Smooth muscle cell (in vitro differentiated cells): ENCODE measurements around the gene DMD. TPM values are rescaled to one million over a fixed set of nuclear protein-coding genes. Genes with fewer than 3 reads are reported as not detected.

Experiments
- DNase-seq: peaks from one replicate; lab custom pipeline; 2025; ENCODE audit not compliant: unreplicated experiment; lab: John Stamatoyannopoulos, UW
- H2AFZ ChIP-seq: fragments of 200-600 bp; sonication (generic); 2 replicates; pipeline ENCODE4 v1.6.0; 2016; ENCODE audit warnings: antibody characterized with exemption, low read depth, mild to moderate bottlenecking
- H3F3A ChIP-seq: fragments of 200-600 bp; sonication (generic); 2 replicates; pipeline ENCODE4 v1.6.0; 2017; ENCODE audit warnings: antibody characterized with exemption, low read depth
- H3K27ac ChIP-seq: fragments of 200-600 bp; sonication (generic); 2 replicates; pipeline ENCODE4 v1.5.1; 2016; ENCODE audit warnings: low read depth, mild to moderate bottlenecking
- H3K27me3 ChIP-seq: fragments of 200-600 bp; sonication (generic); 2 replicates; pipeline ENCODE4 v1.6.1; 2016; ENCODE audit warnings: low read depth, mild to moderate bottlenecking
- H3K36me3 ChIP-seq: fragments of 200-600 bp; sonication (generic); 2 replicates; pipeline ENCODE4 v1.5.1; 2016; ENCODE audit warnings: low read depth
- H3K4me1 ChIP-seq: fragments of 200-600 bp; sonication (generic); 2 replicates; pipeline ENCODE4 v1.5.1; 2016; ENCODE audit warnings: low read depth
- H3K4me2 ChIP-seq: fragments of 200-600 bp; sonication (generic); 2 replicates; pipeline ENCODE4 v1.6.0; 2016; ENCODE audit warnings: mild to moderate bottlenecking
- H3K4me3 ChIP-seq: fragments of 200-600 bp; sonication (generic); 2 replicates; pipeline ENCODE4 v1.5.1; 2016; ENCODE audit warnings: mild to moderate bottlenecking
- H3K79me2 ChIP-seq: fragments of 200-600 bp; sonication (generic); 2 replicates; pipeline ENCODE4 v1.6.0; 2016; ENCODE audit warnings: low read depth, mild to moderate bottlenecking
- H3K9ac ChIP-seq: fragments of 200-600 bp; sonication (generic); 2 replicates; pipeline ENCODE4 v1.6.0; 2016; ENCODE audit warnings: low read depth
- H3K9me3 ChIP-seq: fragments of 200-600 bp; sonication (generic); replicated peaks from 2 replicates; pipeline ENCODE4 v1.5.1; 2016; ENCODE audit warnings: low read depth
- H4K20me1 ChIP-seq: fragments of 200-600 bp; sonication (generic); 2 replicates; pipeline ENCODE4 v1.6.0; 2016; ENCODE audit warnings: low read depth
- WGBS: methylation state at CpG from one replicate; pipeline ENCODE4 v1.1.7; 2016; ENCODE audit warnings: low lambda C conversion rate; 5-methylcytosine and 5-hydroxymethylcytosine counted together
- polyA plus RNA-seq: library from polyadenylated mRNA; unstranded; fragments of >200 nt; fragmentation: Nextera tagmentation; extraction: Ambion mirVana; gene quantifications from 2 replicates; pipeline ENCODE4 v1.2.1, GENCODE V29; 2016
- total RNA-seq: library from RNA; depleted of rRNA; stranded (reverse); fragments of >200 nt; gene quantifications from 2 replicates; pipeline ENCODE4 v1.2.3, GENCODE V29; 2014
- TF ChIP-seq, protein P1 (sequence below): fragments of 200-600 bp; sonication (generic); IDR thresholded peaks from 2 replicates; pipeline ENCODE4 v1.5.1; 2017; ENCODE audit warnings: borderline replicate concordance, mild to moderate bottlenecking, antibody characterized with exemption; ENCODE audit not compliant: insufficient read depth, poor library complexity, severe bottlenecking

Gene DMD
- total and polyA plus RNA-seq, 2 experiments from 2014 or later, result 12.3 to 12.6 TPM

DNA sequence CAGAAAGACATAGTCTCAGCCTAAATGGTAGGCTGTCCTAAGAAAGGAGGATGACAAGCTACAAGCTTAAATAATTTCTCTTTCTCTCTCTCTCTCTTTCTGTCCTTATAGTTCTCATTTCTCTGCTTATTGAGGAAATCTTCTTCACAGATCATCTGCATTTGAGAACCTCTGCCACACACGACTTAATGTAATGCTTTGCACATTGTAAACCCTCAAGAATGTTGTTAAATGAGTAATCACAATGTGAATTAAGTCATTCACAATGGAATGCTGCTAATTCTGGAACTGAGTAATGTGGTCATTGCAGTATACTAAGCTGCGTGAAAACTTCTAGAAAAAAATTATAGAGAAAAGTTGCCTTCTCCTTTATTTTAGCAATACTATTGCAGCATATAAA is 1630.6 kb downstream of the DMD start:
- Histone ChIP-seq H3K4me2 (peak overlapping the region; percentile 23), H3K9me3 (no peaks in the 10 kb centered on the region), H3K9ac (no peak overlapping the region), H3K27ac (peak overlapping the region; percentile 22), H3K27me3 (no peaks in the 10 kb centered on the region), H3K79me2 (no peaks in the 10 kb centered on the region), H3F3A (no peaks in the 10 kb centered on the region), H4K20me1 (no peaks in the 10 kb centered on the region), H2AFZ (no peak overlapping the region), H3K4me3 (no peak overlapping the region), H3K4me1 (peaks cover 6% of the 10 kb centered on the region), H3K36me3 (no peaks in the 10 kb centered on the region)
- no peak for DNase-seq
- 18% methylated on average over 2 of the region's 2 CpGs for WGBS
- TF ChIP-seq, protein P1, sequence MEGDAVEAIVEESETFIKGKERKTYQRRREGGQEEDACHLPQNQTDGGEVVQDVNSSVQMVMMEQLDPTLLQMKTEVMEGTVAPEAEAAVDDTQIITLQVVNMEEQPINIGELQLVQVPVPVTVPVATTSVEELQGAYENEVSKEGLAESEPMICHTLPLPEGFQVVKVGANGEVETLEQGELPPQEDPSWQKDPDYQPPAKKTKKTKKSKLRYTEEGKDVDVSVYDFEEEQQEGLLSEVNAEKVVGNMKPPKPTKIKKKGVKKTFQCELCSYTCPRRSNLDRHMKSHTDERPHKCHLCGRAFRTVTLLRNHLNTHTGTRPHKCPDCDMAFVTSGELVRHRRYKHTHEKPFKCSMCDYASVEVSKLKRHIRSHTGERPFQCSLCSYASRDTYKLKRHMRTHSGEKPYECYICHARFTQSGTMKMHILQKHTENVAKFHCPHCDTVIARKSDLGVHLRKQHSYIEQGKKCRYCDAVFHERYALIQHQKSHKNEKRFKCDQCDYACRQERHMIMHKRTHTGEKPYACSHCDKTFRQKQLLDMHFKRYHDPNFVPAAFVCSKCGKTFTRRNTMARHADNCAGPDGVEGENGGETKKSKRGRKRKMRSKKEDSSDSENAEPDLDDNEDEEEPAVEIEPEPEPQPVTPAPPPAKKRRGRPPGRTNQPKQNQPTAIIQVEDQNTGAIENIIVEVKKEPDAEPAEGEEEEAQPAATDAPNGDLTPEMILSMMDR, result no peak

DNA sequence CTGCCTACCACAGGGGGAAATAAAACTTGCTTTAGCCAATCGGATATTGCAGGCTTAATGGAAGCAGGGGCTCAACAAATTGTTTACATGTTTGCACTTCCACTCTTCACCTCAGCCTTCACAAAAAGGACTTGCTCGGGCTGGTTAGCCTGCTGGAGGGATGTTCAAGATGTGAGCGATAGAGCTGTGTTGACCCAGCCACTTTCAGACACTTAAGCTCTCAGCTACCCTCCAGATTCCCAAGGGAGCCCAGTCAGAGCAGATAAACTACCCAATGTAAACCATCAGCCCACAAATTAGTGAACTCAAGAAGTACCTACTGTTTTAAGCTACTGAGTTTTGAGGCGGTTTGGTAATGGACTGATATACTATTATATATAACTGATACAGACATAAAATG is 1631.1 kb downstream of the DMD start:
- no peak overlapping the region for H2AFZ ChIP-seq
- H3K36me3 ChIP-seq, result no peaks in the 10 kb centered on the region
- H3F3A ChIP-seq, result no peaks in the 10 kb centered on the region
- H3K4me1 ChIP-seq, result peaks cover 6% of the 10 kb centered on the region
- TF ChIP-seq, protein P1, result no peak
- no peaks in the 10 kb centered on the region for H3K9me3 ChIP-seq
- 62% methylated on average over 4 of the region's 4 CpGs for WGBS
- no peaks in the 10 kb centered on the region for H3K27me3 ChIP-seq
- H3K9ac ChIP-seq, result no peak overlapping the region
- H3K4me3 ChIP-seq, result no peak overlapping the region
- DNase-seq, result no peak
- H3K27ac ChIP-seq, result peak overlapping the region; percentile 22
- H4K20me1 ChIP-seq, result no peaks in the 10 kb centered on the region
- H3K79me2 ChIP-seq, result no peaks in the 10 kb centered on the region
- peak overlapping the region; percentile 23 for H3K4me2 ChIP-seq

DNA sequence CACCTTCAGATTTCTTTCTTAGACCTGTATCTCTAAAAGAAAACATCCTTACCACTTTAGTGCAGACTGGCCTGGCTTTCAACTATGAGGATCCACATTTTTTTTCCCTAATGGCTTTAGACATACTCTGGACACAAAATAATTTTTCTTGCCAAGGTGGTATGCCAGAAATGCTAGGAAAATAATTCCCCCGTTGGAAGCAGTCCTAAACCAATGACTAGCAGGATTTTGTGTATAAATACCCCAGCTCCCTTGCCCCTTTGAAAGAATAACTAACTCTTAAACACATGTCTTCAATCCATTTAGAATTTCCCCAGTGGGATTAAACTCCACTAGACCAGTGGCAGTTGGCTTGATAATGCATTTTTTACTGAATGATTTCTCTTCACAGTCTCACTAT is 1639.0 kb downstream of the DMD start:
- Histone ChIP-seq H3K9me3 (no peaks in the 10 kb centered on the region), H4K20me1 (no peaks in the 10 kb centered on the region), H3F3A (no peaks in the 10 kb centered on the region), H3K27ac (no peak overlapping the region), H3K4me3 (no peak overlapping the region), H3K9ac (no peak overlapping the region), H3K4me2 (no peak overlapping the region), H3K4me1 (no peaks in the 10 kb centered on the region), H3K79me2 (no peaks in the 10 kb centered on the region), H3K36me3 (no peaks in the 10 kb centered on the region), H2AFZ (no peak overlapping the region), H3K27me3 (no peaks in the 10 kb centered on the region)
- DNase-seq, result no peak
- TF ChIP-seq, protein P1, result no peak
- WGBS, result 42% methylated on average over 1 of the region's 1 CpG

DNA sequence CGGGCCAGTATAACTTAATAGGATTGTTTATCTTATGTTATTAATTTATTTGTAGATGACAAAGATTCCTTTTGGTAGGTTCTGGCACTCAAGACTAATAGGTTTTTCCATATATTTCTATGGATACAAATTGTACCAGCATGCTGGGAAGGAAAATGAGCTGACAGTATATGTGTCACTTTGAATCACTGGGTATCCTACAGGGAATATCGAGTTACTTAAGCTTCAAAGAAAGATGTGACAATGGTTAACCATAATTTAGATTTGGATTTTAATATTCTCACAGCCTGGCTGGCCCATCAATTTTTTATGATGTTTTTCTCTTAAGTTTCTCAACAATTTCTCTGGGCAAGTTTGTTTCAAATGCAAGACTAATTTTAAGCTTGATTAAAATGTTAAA is 1640.7 kb downstream of the DMD start:
- Histone ChIP-seq H3K36me3 (no peaks in the 10 kb centered on the region), H3F3A (no peaks in the 10 kb centered on the region), H3K9me3 (no peaks in the 10 kb centered on the region), H3K79me2 (no peaks in the 10 kb centered on the region), H3K27me3 (no peaks in the 10 kb centered on the region), H3K4me2 (no peak overlapping the region), H3K27ac (no peak overlapping the region), H3K9ac (no peak overlapping the region), H3K4me1 (no peaks in the 10 kb centered on the region), H2AFZ (no peak overlapping the region), H3K4me3 (no peak overlapping the region), H4K20me1 (no peaks in the 10 kb centered on the region)
- no peak for DNase-seq
- WGBS, result 68% methylated on average over 2 of the region's 2 CpGs
- TF ChIP-seq, protein P1, result no peak
